Fibroblast of villous mesenchyme (primary cell): ENCODE measurements around the gene TNIK. TPM values are rescaled to one million over a fixed set of nuclear protein-coding genes. Genes with fewer than 3 reads are reported as not detected.

Experiments
- DNase-seq: peaks from one replicate; pipeline ENCODE4 v3.0.0-alpha.2; 2010; ENCODE audit warnings: low read depth
- H3K4me3 ChIP-seq: 2 replicates; pipeline ENCODE4 v1.5.1; 2011; ENCODE audit warnings: low read depth, mild to moderate bottlenecking, low read length
- CTCF ChIP-seq: IDR thresholded peaks from 2 replicates; pipeline ENCODE4 v1.5.1; 2012; ENCODE audit warnings: low read depth, mild to moderate bottlenecking, low read length; ENCODE audit not compliant: insufficient read depth
- total RNA-seq: library from RNA; depleted of rRNA; stranded (reverse); fragments of >200 nt; gene quantifications from 2 replicates; pipeline ENCODE4 v1.2.3, GENCODE V29; 2012

The TNIK gene
- total RNA-seq, 1 donor: 5.2 TPM

GRCh38 chr3:171189394-171190080 is 270.7 kb downstream of the TNIK start:
- no peak for DNase-seq
- TF ChIP-seq CTCF: no peak
- no peak overlapping the region for H3K4me3 ChIP-seq

- peak; percentile 55 for DNase-seq
- no peak overlapping the region for H3K4me3 ChIP-seq
- TF ChIP-seq CTCF: peak; percentile 77
Measured at GRCh38 chr3:171187706-171188290, 272.4 kb downstream of the TNIK start.

GRCh38 chr3:171186817-171187500 is 273.2 kb downstream of the TNIK start:
- no peak overlapping the region for H3K4me3 ChIP-seq
- no peak for DNase-seq
- TF ChIP-seq CTCF: no peak

GRCh38 chr3:171186383-171186782 is 273.8 kb downstream of the TNIK start:
- no peak overlapping the region for H3K4me3 ChIP-seq
- DNase-seq: no peak
- no peak for TF ChIP-seq CTCF

GRCh38 chr3:171185959-171186358 is 274.2 kb downstream of the TNIK start:
- no peak overlapping the region for H3K4me3 ChIP-seq
- no peak for DNase-seq
- TF ChIP-seq CTCF: no peak

- TF ChIP-seq CTCF: no peak
- DNase-seq: no peak
- H3K4me3 ChIP-seq: no peak overlapping the region
Measured at GRCh38 chr3:171184372-171184771, 275.8 kb downstream of the TNIK start.

- no peak overlapping the region for H3K4me3 ChIP-seq
- TF ChIP-seq CTCF: peak; percentile 51
- peak; percentile 50 for DNase-seq
Measured at GRCh38 chr3:171183042-171183441, 277.2 kb downstream of the TNIK start.
